ENCODE data around the gene TMEM151B.

GRCh38 chr6:44356487-44356886 is 86.2 kb downstream of the TMEM151B start:
- TF ChIP-seq EZH2phosphoT487 (IDR thresholded peaks at IDR 0.05; ENCODE audit: low read depth) = no peak
- TF ChIP-seq CTCF (IDR thresholded peaks at IDR 0.05; ENCODE audit: low read depth, low read length) = no peak

All from OCI-LY3 (cell line).